Body of pancreas (tissue), 4 donors: ENCODE data around the gene UTY. TPM values are rescaled to one million over a fixed set of nuclear protein-coding genes. Genes with fewer than 3 reads are reported as not detected.

ENCODE experiments used
- ATAC-seq: fragments of 150-250 bp; one replicate; pipeline ENCODE4 v1.9.1; 2016
- DNase-seq, 4 donors: peaks; one replicate each; pipeline ENCODE4 v3.0.0-alpha.2; 2019
- H3K27ac ChIP-seq, 4 donors: fragments of 200-600 bp; sonication (generic); 1 replicate in 3 of 4; 2 replicates in 1 of 4; pipeline versions ENCODE4 v1.5.1 to v1.6.1; 2016 to 2019; ENCODE audit warnings: mild to moderate bottlenecking in 1 of 4, mixed read lengths in 1 of 4, moderate library complexity in 1 of 4
- H3K27me3 ChIP-seq, 2 donors: fragments of 200-600 bp; sonication (generic); one replicate each; pipeline ENCODE4 v1.6.0; 2016; ENCODE audit warnings: mild to moderate bottlenecking in 1 of 2
- H3K36me3 ChIP-seq, 2 donors: fragments of 200-600 bp; sonication (generic); replicated peaks in 1 of 2; 2 replicates each; pipeline ENCODE4 v1.5.1; 2016; ENCODE audit warnings: low read depth in 2 of 2; ENCODE audit not compliant: insufficient read depth in 1 of 2
- H3K4me1 ChIP-seq: fragments of 200-600 bp; sonication (generic); one replicate; pipeline ENCODE4 v1.6.0; 2016
- H3K4me3 ChIP-seq, 2 donors: fragments of 200-600 bp; sonication (generic); 1 replicate in 1 of 2; 2 replicates in 1 of 2; pipeline ENCODE4 v1.5.1; 2016 to 2019
- H3K9me3 ChIP-seq, 3 donors: fragments of 200-600 bp; sonication (generic); 1 replicate in 2 of 3; 2 replicates in 1 of 3; pipeline ENCODE4 v1.5.1; 2016
- CTCF ChIP-seq, 7 experiments: fragments of 450-650 bp in 4 of 7; fragments of 200-600 bp in 3 of 7; sonication (generic) in 3 of 7; IDR thresholded peaks; one replicate each; pipeline ENCODE4 v1.5.1; 2016 to 2019; ENCODE audit warnings: antibody characterized with exemption in 7 of 7
- POLR2A ChIP-seq, 3 donors: fragments of 450-650 bp; IDR thresholded peaks; one replicate each; pipeline ENCODE4 v1.6.1; 2016; ENCODE audit warnings: antibody characterized with exemption in 3 of 3, mild to moderate bottlenecking in 2 of 3
- WGBS, 2 donors: methylation state at CpG; one replicate each; pipeline ENCODE4 v1.1.5; 2017; 5-methylcytosine and 5-hydroxymethylcytosine counted together
- intact Hi-C: fragments of 100-400 bp; cut with DNase I; formaldehyde crosslinking; loops from one replicate; pipeline ENCODE4 v1.15.1; 2023
- total RNA-seq, 2 donors: library from RNA; depleted of rRNA; stranded (reverse); fragments of >200 nt; gene quantifications; one replicate each; pipeline ENCODE4 v1.1.0, GENCODE V29; 2016

UTY gene
- total RNA-seq, 2 donors from 2014 or later = not detected

GRCh38 chrY:13488738-13489137 lies 8.9 kb upstream of the UTY start:
- Histone ChIP-seq H3K4me3 (no peak overlapping the region), H3K4me1 (peaks cover 7% of the 10 kb centered on the region), H3K36me3 (no peaks in the 10 kb centered on the region), H3K27ac (no peak overlapping the region), H3K27me3 (no peaks in the 10 kb centered on the region), H3K9me3 (no peaks in the 10 kb centered on the region)
- intact Hi-C loops = no loop called here
- DNase-seq = no peak
- TF ChIP-seq POLR2A (IDR thresholded peaks at IDR 0.05) (no peak), CTCF (IDR thresholded peaks at IDR 0.05) (no peak)
- no peak for ATAC-seq
- WGBS, 2 donors = 78 to 86% methylated on average over 1 of the region's 1 CpG

GRCh38 chrY:13479121-13479711 lies 617 bp downstream of the UTY start:
- intact Hi-C loops = no loop called here
- Histone ChIP-seq H3K27me3 (no peaks in the 10 kb centered on the region), H3K27ac (peak overlapping the region in 2 of 4 donors; percentile 97), H3K4me1 (peaks cover 5% of the 10 kb centered on the region), H3K9me3 (no peaks in the 10 kb centered on the region), H3K4me3 (peak overlapping the region in 1 of 2 donors; percentile 30), H3K36me3 (no peaks in the 10 kb centered on the region)
- 0 to 2% methylated on average over 9 to 23 of the region's 34 CpGs for WGBS, 2 donors
- TF ChIP-seq POLR2A (IDR thresholded peaks at IDR 0.05) (no peak), CTCF (IDR thresholded peaks at IDR 0.05) (no peak)
- DNase-seq = peak in 2 of 4 donors; percentile 49 to 50
- ATAC-seq = peak; percentile 54

GRCh38 chrY:13478126-13478785 lies 1.6 kb downstream of the UTY start:
- H3K27ac ChIP-seq = peak overlapping the region in 2 of 4 donors; percentile 97
- WGBS, 2 donors = 0 to 1% methylated on average over 15 of the region's 15 CpGs
- no peaks in the 10 kb centered on the region for H3K36me3 ChIP-seq
- TF ChIP-seq CTCF (IDR thresholded peaks at IDR 0.05) (no peak), POLR2A (IDR thresholded peaks at IDR 0.05) (no peak)
- H3K27me3 ChIP-seq = no peaks in the 10 kb centered on the region
- DNase-seq (peak in 2 of 4 donors; percentile 44 to 69), ATAC-seq (peak; percentile 74)
- peaks cover 5% of the 10 kb centered on the region for H3K4me1 ChIP-seq
- H3K4me3 ChIP-seq = peak overlapping the region in 1 of 2 donors; percentile 30
- intact Hi-C loops = no loop called here
- no peaks in the 10 kb centered on the region for H3K9me3 ChIP-seq

GRCh38 chrY:13474997-13475396 lies 4.8 kb downstream of the UTY start:
- Histone ChIP-seq H3K9me3 (no peaks in the 10 kb centered on the region), H3K27me3 (no peaks in the 10 kb centered on the region), H3K27ac (no peak overlapping the region), H3K4me3 (no peak overlapping the region), H3K36me3 (no peaks in the 10 kb centered on the region), H3K4me1 (peaks cover under 1% of the 10 kb centered on the region)
- ATAC-seq (no peak), DNase-seq (no peak)
- no peak for TF ChIP-seq CTCF (IDR thresholded peaks at IDR 0.05)
- TF ChIP-seq POLR2A (IDR thresholded peaks at IDR 0.05) = no peak
- intact Hi-C loops = no loop called here
- 14 to 48% methylated on average over 2 of the region's 2 CpGs for WGBS, 2 donors

- no peaks in the 10 kb centered on the region for H3K9me3 ChIP-seq
- DNase-seq = no peak
- 70 to 78% methylated on average over 3 of the region's 3 CpGs for WGBS, 2 donors
- ATAC-seq = no peak
- TF ChIP-seq CTCF (IDR thresholded peaks at IDR 0.05) (no peak), POLR2A (IDR thresholded peaks at IDR 0.05) (no peak)
- intact Hi-C loops = no loop called here
- no peaks in the 10 kb centered on the region for H3K4me1 ChIP-seq
- H3K27ac ChIP-seq = no peak overlapping the region
- H3K27me3 ChIP-seq = no peaks in the 10 kb centered on the region
- H3K4me3 ChIP-seq = no peak overlapping the region
- H3K36me3 ChIP-seq = no peaks in the 10 kb centered on the region
These were observed 28.3 kb downstream of the UTY start for GRCh38 chrY:13451572-13451971.
